ENCODE data around the gene UGT1A1. TPM values are rescaled to one million over a fixed set of nuclear protein-coding genes. Genes with fewer than 3 reads are reported as not detected.

UGT1A1 gene
- total RNA-seq, 1 donor from 2014 or later: not detected

DNA sequence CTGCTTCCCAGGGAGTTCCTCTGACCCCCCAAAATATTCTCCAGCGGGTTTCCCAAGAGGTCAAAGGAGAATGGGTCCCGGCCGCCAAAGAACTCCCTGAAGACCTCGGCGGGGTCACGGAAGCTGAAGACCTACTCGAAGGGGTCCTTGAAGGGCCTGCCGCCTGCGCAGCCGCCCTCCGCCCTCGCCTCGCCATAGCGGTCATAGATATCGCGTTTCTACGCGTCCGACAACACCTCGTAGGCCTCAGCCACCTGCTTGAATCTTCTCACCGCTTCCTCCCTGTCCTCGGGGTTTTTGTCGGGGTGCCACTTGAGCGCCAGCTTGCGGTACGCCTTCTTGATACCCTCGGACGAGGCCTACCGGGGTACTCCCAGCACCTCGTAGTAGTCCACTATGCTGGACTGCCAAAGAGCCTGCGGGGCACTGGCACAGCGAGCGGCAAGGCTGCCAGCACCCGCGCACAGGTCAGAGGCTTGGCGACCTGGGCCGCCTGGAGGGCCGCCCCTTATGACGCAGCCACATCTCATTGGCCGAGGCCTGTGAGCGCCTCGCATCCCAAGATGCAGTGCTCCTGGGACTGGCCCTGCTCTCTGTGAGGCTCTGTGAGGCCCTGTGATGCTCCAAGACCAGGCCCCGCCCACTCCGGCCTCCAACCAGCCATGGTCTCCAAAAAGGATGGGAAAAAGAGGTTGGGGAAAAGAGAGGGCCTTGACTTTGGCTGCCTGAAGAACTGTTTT, 5.0 kb upstream of the UGT1A1 start:
- intact Hi-C loops (cut with micrococcal nuclease): no loop called here
- no peak for ATAC-seq
- DNase-seq: no peak

DNA sequence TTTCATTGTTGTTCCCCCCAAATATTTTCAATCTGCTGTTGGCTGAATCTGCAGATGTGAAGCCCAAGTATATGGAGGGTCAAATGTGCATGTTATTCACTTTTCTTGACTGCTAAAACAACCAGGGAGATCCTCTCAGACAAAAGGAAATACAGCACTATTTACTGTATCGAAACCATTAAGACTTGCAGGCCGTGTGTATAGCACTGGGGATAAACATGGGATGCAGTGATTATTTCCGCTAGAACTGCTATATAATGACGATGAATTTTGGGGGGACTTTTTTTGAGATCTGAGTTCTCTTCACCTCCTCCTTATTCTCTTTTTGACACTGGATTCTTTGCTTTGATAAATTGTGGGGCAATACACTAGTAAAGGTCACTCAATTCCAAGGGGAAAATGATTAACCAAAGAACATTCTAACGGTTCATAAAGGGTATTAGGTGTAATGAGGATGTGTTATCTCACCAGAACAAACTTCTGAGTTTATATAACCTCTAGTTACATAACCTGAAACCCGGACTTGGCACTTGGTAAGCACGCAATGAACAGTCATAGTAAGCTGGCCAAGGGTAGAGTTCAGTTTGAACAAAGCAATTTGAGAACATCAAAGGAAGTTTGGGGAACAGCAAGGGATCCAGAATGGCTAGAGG, 3.5 kb upstream of the UGT1A1 start:
- no peak for ATAC-seq
- no peak for DNase-seq
- intact Hi-C loops (cut with micrococcal nuclease): no loop called here

DNA sequence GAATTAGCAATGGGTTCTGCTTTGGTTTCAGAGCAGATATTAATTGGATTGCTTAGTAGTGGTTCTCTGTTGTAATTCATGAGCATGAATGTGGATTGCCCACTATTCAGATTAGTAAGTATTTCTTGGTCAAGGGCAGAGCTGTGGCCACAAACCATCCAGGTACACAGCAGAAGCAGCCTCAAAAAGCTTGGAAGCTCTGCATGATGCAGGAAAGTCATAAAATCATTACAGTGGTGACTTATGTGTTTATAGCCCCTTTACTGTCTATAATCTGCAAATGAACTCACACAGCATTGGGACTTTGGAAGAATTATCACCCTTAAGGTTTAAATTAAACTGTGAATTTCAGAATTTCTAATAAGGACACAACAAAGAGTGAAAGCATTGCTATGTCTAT, 1.9 kb upstream of the UGT1A1 start:
- intact Hi-C loops (cut with micrococcal nuclease): no loop called here
- DNase-seq (no peak), ATAC-seq (no peak)

DNA sequence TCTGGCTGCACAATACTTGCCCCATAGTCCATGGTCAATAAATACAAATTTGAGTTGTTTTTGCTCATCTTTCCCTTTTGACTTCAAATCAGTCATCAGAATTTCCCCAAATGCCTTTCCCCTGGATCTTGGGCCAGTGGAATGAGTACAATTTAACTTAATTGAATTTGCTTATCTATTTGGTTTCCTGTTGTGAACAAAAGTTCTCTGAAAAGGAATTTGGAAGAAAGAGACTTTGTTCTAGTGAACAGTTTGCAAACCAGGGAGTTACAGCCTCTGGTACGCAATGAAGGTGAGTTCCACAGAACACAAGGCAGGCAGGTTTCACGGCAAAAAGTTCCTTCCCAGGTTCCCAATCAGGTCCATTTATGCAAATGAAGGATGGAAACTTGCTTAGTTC, 1.2 kb upstream of the UGT1A1 start:
- DNase-seq (no peak), ATAC-seq (no peak)
- intact Hi-C loops (cut with micrococcal nuclease): no loop called here

DNA sequence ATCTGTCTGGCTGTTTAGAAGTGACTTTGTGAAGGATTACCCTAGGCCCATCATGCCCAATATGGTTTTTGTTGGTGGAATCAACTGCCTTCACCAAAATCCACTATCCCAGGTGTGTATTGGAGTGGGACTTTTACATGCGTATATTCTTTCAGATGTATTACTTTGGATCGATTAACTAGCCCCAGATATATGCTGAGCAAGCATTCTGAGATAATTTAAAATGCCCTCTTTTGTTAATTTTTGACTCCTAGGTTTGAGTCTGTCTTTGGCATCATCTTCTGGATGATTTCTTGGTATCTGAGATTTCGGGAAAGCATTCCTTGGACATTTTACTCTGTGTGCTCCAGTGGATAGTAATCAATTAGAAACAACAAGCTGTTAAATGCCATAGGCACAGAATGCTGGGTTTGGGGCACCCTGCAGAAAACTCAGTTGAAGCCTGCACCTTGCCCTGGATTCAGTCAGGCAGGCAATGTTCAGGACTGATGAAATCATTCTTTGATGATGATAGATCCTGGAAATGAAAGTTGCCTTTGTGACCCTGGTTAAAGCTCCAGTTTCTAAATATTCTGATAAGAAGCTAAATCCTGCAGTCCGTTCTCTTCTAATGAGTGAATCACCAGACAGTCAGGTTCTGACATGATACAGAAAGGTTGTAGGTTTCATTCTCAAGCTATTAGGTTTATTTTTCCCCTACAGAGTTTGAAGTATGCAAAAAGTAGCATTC, 1.1 kb downstream of the UGT1A1 start:
- intact Hi-C loops (cut with micrococcal nuclease): no loop called here
- DNase-seq (no peak), ATAC-seq (no peak)

DNA sequence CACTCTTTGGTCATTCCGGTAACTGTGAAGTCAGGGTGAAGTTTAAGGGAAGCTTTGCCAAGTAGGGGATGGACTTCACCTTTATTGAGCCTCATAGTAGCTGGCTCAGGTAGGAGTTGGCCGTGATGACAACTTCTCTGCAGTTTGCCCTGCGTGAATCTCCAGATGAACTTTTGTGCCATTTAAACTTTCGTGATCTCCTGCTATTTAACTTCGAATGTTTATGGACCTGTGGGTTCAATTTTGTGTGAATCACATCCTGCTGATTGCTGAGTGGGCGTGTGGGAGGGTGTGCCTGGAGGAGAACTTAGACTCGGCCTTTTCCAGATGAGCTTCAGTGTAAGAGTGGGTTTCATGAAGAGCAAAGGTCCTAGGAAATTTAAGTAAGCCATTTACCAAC, 4.2 kb downstream of the UGT1A1 start:
- DNase-seq: no peak
- no peak for ATAC-seq
- intact Hi-C loops (cut with micrococcal nuclease): no loop called here

GRCh38 chr2:233764761-233765160, 4.7 kb downstream of the UGT1A1 start:
- intact Hi-C loops (cut with micrococcal nuclease): no loop called here
- ATAC-seq (no peak), DNase-seq (no peak)

GRCh38 chr2:233766416-233766815, 6.3 kb downstream of the UGT1A1 start:
- no peak for ATAC-seq
- intact Hi-C loops (cut with micrococcal nuclease): no loop called here
- DNase-seq: no peak

GRCh38 chr2:233768076-233768475, 8.0 kb downstream of the UGT1A1 start:
- intact Hi-C loops (cut with micrococcal nuclease): no loop called here
- no peak for DNase-seq
- no peak for ATAC-seq

GRCh38 chr2:233769260-233769659, 9.2 kb downstream of the UGT1A1 start:
- intact Hi-C loops (cut with micrococcal nuclease): no loop called here
- no peak for DNase-seq
- ATAC-seq: no peak

DNA sequence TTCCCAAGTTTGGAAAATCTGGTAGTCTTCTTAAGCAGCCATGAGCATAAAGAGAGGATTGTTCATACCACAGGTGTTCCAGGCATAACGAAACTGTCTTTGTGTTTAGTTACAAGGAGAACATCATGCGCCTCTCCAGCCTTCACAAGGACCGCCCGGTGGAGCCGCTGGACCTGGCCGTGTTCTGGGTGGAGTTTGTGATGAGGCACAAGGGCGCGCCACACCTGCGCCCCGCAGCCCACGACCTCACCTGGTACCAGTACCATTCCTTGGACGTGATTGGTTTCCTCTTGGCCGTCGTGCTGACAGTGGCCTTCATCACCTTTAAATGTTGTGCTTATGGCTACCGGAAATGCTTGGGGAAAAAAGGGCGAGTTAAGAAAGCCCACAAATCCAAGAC, 12.1 kb downstream of the UGT1A1 start:
- ATAC-seq (no peak), DNase-seq (no peak)
- intact Hi-C loops (cut with micrococcal nuclease): no loop called here

- ATAC-seq: no peak
- intact Hi-C loops (cut with micrococcal nuclease): no loop called here
- no peak for DNase-seq
These were observed 12.5 kb downstream of the UGT1A1 start for GRCh38 chr2:233772583-233772982.

DNA sequence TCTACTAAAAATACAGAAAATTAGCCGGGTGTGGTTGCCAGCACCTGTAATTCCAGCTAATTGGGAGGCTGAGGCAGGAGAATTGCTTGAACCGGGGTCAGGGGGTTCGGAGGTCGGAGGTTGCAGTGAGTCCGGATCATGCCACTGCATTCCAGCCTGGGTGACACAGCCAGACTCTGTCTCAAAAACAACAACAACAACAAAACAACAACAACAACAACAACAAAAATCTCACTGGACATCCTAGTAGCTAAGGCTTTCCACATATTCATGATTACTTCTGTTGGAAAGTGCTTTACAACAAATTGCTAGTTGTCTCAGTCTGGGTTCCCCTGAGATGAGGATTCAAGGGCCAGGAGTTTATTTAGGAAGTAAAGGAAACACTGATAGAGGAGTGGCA, 13.8 kb downstream of the UGT1A1 start:
- ATAC-seq: no peak
- intact Hi-C loops (cut with micrococcal nuclease): no loop called here
- DNase-seq: no peak

- DNase-seq: no peak
- ATAC-seq: no peak
- intact Hi-C loops (cut with micrococcal nuclease): no loop called here
These were observed 15.3 kb downstream of the UGT1A1 start for GRCh38 chr2:233775414-233775813.

DNA sequence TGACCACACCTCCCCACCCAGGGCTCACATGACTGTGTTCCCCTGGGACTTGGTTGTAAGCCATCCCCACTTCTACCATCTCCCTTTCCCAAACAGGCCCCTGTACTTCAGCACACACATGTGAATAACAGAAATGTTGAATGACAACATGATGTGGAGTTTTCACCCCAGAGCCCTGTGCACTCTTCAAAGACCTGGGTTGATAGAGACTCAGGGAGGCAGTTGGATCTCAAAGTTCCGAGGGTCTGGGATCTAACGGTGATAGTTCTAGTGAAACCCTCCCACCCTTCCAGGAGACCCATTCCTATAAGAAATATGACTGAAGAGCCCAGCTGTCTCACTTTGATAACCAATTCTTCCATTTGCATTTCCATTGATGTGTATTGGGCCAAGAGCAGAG, 18.0 kb downstream of the UGT1A1 start, which contains the start of gene MROH2A:
MROH2A (plus strand) TSS at position 301 of the 400 bp plus-strand sequence. CDS start 1,029 bp downstream, outside the sequence.
- ATAC-seq (no peak), DNase-seq (no peak)
- intact Hi-C loops (cut with micrococcal nuclease): no loop called here

- DNase-seq (no peak), ATAC-seq (no peak)
- intact Hi-C loops (cut with micrococcal nuclease): no loop called here
These were observed 19.7 kb downstream of the UGT1A1 start for GRCh38 chr2:233779722-233780121.

GRCh38 chr2:233780771-233781170, 20.7 kb downstream of the UGT1A1 start:
- intact Hi-C loops (cut with micrococcal nuclease): no loop called here
- ATAC-seq (no peak), DNase-seq (no peak)

DNA sequence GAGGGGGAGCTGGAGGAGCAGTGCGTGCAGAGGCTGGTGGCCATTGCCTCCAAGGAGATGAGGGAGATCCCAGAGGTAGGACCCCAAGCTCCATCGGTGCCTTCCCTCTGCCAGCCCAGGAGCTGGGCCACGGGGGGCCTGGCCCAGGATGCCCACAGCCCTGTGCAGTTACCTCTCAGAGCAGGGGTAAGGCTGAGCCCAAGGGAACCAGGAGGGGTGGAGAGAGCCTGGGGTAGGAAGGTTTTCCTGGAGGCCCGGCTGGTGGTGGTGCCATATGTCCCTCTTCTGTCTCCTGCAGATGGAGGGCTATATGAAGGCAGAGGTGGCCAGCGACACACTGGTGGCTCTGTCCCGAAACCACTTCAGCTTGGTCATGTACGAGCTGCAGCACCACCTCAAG, 29.5 kb downstream of the UGT1A1 start:
- intact Hi-C loops (cut with micrococcal nuclease): no loop called here
- ATAC-seq (no peak), DNase-seq (no peak)

DNA sequence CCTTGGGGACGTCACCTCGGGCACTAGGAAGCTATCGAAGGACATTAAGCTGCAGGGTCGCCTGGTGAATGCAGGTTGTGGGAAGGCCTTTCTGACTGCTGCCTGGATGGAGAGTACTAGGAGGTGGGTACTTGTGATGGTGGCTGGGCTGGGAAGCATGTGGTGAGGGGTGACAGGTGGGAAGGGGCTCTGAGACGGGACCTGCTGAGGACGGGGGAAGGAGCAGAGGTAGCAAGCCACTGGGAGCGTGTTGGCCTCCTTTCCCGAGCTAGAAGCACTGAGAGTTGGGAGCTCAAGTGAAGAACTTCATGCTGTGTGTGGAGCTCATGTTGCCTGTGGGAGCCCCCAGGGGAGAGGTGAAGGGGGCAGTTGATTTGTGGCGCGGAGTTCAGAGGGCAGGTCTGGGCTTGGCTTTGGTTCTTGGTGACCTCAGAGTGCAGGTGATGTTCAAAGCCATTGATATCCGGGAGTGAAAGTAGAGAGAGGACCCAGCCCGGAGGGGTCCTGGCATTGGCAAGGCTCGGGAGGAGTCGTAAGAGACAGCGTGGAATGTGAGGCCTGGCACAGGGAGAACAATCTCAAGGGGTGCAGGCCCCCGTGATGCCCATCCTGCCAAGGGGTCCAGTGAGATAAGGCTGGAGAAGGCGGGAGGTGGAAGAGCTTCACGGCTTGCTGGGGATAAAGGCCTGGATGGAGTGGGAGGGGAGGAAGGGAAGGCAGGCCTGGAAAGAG, 31.2 kb downstream of the UGT1A1 start:
- ATAC-seq (no peak), DNase-seq (no peak)
- intact Hi-C loops (cut with micrococcal nuclease): no loop called here

DNA sequence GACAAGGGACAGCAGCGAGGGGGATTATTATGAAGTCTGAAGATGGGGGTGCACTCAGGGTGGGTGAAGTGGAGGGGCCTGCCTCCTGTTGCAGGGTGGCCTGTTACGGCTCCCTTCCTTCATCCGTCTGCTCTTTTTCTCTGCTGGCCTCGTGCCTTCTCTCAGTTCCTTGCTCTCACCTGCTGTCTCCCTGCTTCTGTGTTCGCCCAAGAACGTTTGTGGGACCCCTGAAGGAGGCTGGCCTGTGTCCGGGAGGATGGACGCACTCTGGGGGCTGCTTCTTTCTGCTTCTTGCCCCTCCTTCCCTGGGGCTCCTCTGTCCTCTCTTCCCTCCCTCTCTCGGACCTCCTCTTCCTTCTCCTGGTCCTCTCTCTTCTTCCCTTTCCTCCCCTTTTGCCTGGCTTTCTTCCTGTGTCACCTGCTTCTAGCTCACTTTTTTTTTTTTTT, 31.8 kb downstream of the UGT1A1 start:
- DNase-seq (no peak), ATAC-seq (no peak)
- intact Hi-C loops (cut with micrococcal nuclease): no loop called here
